Measurements from ENCODE around the gene RPL10. TPM values are rescaled to one million over a fixed set of nuclear protein-coding genes. Genes with fewer than 3 reads are reported as not detected.

RPL10 gene
- total RNA-seq, 4 donors from 2014 or later = 2,607 to 8,937 (median 4,770) TPM

GRCh38 chrX:154402622-154403127, 4.5 kb downstream of the RPL10 start:
- Histone ChIP-seq H3K9me3 (no peaks in the 10 kb centered on the region), H3K4me3 (no peak overlapping the region), H3K36me3 (peaks cover 10 to 25% (median 14%) of the 10 kb centered on the region in 3 donors), H3K27me3 (no peaks in the 10 kb centered on the region), H3K27ac (peak overlapping the region; percentile 55 to 69 (median 62)), H3K4me1 (peaks cover 10 to 43% (median 15%) of the 10 kb centered on the region in 3 donors)
- intact Hi-C loops (cut with DNase I) = loop anchor here (5.0 kb wide), 1 partner anchor 130 kb away; no protein-coding TSS in a partner anchor
- 43 to 70% methylated on average over 4 to 15 of the region's 19 CpGs for WGBS, 2 donors
- no peak for TF ChIP-seq CTCF (IDR thresholded peaks at IDR 0.05)
- no peak for TF ChIP-seq POLR2A (IDR thresholded peaks at IDR 0.05)
- no peak for DNase-seq

GRCh38 chrX:154403192-154403591, 5.0 kb downstream of the RPL10 start:
- H3K27ac ChIP-seq = no peak overlapping the region
- intact Hi-C loops (cut with DNase I) = loop anchor here (5.0 kb wide), 1 partner anchor 129 kb away; no protein-coding TSS in a partner anchor
- DNase-seq = no peak
- TF ChIP-seq POLR2A (IDR thresholded peaks at IDR 0.05) = no peak
- no peak for TF ChIP-seq CTCF (IDR thresholded peaks at IDR 0.05)
- no peaks in the 10 kb centered on the region for H3K9me3 ChIP-seq
- H3K27me3 ChIP-seq = no peaks in the 10 kb centered on the region
- H3K4me3 ChIP-seq = no peak overlapping the region
- H3K36me3 ChIP-seq = peaks cover 10 to 25% (median 14%) of the 10 kb centered on the region in 3 donors
- H3K4me1 ChIP-seq = peaks cover 10 to 46% (median 15%) of the 10 kb centered on the region in 3 donors
- 90 to 92% methylated on average over 2 to 4 of the region's 10 CpGs for WGBS, 2 donors

- H3K27ac ChIP-seq = no peak overlapping the region
- TF ChIP-seq POLR2A (IDR thresholded peaks at IDR 0.05) = no peak
- H3K4me1 ChIP-seq = peaks cover 10 to 53% (median 15%) of the 10 kb centered on the region in 3 donors
- no peaks in the 10 kb centered on the region for H3K27me3 ChIP-seq
- H3K36me3 ChIP-seq = peaks cover 10 to 25% (median 14%) of the 10 kb centered on the region in 3 donors
- intact Hi-C loops (cut with DNase I) = loop anchor here (5.0 kb wide), 1 partner anchor 128 kb away; no protein-coding TSS in a partner anchor
- no peak overlapping the region for H3K4me3 ChIP-seq
- WGBS, 2 donors = 83 to 94% methylated on average over 4 of the region's 4 CpGs
- no peak for DNase-seq
- H3K9me3 ChIP-seq = no peaks in the 10 kb centered on the region
These were observed 5.7 kb downstream of the RPL10 start for GRCh38 chrX:154403858-154404257.

GRCh38 chrX:154404625-154405192, 6.5 kb downstream of the RPL10 start:
- Histone ChIP-seq H3K36me3 (peaks cover 5 to 17% (median 13%) of the 10 kb centered on the region in 3 donors), H3K4me3 (no peak overlapping the region), H3K27ac (no peak overlapping the region), H3K4me1 (peaks cover 10 to 52% (median 11%) of the 10 kb centered on the region in 3 donors), H3K27me3 (no peaks in the 10 kb centered on the region), H3K9me3 (no peaks in the 10 kb centered on the region)
- DNase-seq = no peak
- WGBS, 2 donors = 86% methylated on average over 13 of the region's 16 CpGs; no CpG with 5 or more reads in 1 of the 2 donors
- intact Hi-C loops (cut with DNase I) = loop anchor here (5.0 kb wide), 1 partner anchor 128 kb away; no protein-coding TSS in a partner anchor
- TF ChIP-seq CTCF (IDR thresholded peaks at IDR 0.05) (no peak), POLR2A (IDR thresholded peaks at IDR 0.05) (no peak)

- intact Hi-C loops (cut with DNase I) = no loop called here
- Histone ChIP-seq H3K4me3 (peak overlapping the region; percentile 20 to 57 (median 36)), H3K27ac (peak overlapping the region; percentile 76 to 97 (median 86)), H3K36me3 (peaks cover 0 to 6% (median 0%) of the 10 kb centered on the region in 3 donors), H3K9me3 (no peaks in the 10 kb centered on the region), H3K4me1 (peaks cover 0 to 47% (median 5%) of the 10 kb centered on the region in 3 donors), H3K27me3 (no peaks in the 10 kb centered on the region)
- no peak for DNase-seq
- TF ChIP-seq CTCF (IDR thresholded peaks at IDR 0.05) = no peak
- WGBS, 2 donors = 17 to 36% methylated on average over 4 to 7 of the region's 10 CpGs
These were observed 10.6 kb downstream of the RPL10 start for GRCh38 chrX:154408659-154409221.
